ENCODE measurements around the gene C16orf90. TPM values are rescaled to one million over a fixed set of nuclear protein-coding genes. Genes with fewer than 3 reads are reported as not detected.

C16orf90 gene
- total RNA-seq, 4 donors from 2014 or later, result not detected

DNA sequence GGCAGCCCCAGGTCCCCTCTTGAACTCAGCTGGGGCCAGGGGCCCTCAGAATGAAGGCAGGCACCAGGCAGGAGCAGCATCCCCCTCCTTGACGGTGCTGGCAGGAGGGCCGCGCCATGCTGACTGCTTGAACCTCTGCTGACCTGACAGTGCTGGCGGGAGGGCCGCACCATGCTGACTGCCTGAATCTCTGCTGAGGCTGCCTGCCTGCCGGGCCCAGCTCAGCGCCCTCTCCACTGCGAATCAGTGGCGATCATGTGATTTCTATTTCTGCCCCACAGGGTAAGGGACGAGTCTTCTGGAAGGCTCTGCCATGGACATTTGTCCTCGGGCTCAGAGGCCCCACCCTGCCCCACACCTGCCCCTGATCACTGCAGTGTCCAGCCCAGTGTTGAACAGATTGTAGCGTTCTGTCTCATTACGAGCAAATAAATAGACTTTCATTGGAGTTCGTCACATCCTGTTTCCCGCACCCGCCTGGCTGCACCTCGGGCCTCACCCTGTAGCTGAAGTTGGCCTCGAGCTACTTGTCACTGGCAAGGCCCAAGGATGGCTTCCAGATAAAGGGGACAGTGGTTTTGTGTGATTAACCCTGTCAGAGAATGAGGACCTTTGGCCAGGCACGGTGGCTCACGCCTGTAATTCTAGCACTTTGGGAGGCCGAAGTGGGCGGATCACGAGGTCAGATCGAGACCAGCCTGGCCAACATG is 8.6 kb downstream of the C16orf90 start:
- TF ChIP-seq, protein P1, sequence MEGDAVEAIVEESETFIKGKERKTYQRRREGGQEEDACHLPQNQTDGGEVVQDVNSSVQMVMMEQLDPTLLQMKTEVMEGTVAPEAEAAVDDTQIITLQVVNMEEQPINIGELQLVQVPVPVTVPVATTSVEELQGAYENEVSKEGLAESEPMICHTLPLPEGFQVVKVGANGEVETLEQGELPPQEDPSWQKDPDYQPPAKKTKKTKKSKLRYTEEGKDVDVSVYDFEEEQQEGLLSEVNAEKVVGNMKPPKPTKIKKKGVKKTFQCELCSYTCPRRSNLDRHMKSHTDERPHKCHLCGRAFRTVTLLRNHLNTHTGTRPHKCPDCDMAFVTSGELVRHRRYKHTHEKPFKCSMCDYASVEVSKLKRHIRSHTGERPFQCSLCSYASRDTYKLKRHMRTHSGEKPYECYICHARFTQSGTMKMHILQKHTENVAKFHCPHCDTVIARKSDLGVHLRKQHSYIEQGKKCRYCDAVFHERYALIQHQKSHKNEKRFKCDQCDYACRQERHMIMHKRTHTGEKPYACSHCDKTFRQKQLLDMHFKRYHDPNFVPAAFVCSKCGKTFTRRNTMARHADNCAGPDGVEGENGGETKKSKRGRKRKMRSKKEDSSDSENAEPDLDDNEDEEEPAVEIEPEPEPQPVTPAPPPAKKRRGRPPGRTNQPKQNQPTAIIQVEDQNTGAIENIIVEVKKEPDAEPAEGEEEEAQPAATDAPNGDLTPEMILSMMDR (IDR thresholded peaks at IDR 0.05; ENCODE audit: low read depth), result no peak

DNA sequence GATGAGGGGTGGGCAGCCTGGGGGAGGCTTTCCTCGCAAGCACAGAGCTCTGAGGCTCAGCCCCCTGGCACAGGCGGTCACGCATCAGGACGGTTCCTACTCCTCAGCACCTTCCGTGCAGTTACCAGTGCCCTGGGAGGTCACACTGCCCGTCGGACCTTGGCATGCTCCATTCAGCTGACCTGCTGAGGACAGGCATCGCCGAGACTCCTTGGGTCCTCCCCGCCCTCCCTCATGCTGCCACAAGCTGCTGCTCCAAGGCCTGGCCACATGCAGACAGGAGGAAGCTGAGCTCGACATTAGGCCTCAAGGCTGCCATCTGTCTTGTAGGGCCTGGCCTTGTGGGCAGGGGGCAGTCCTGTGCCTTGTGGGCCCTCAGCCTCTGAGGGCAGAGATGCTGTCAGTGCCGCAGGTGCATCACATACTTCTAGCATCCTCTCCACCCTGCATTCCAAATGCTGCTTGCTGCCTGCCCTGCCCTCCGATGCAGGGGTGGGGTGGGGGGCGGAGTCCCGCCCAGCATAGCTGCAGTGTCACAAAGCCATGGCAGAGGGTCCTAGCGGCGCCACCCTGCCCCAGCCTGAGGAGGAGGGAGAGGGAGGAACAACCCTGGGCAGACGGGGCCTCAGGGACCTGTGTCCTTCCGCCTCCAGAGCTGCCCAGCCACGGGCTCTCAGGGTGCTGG is 9.3 kb downstream of the C16orf90 start:
- TF ChIP-seq, protein P1 (IDR thresholded peaks at IDR 0.05; ENCODE audit: low read depth), result no peak

DNA sequence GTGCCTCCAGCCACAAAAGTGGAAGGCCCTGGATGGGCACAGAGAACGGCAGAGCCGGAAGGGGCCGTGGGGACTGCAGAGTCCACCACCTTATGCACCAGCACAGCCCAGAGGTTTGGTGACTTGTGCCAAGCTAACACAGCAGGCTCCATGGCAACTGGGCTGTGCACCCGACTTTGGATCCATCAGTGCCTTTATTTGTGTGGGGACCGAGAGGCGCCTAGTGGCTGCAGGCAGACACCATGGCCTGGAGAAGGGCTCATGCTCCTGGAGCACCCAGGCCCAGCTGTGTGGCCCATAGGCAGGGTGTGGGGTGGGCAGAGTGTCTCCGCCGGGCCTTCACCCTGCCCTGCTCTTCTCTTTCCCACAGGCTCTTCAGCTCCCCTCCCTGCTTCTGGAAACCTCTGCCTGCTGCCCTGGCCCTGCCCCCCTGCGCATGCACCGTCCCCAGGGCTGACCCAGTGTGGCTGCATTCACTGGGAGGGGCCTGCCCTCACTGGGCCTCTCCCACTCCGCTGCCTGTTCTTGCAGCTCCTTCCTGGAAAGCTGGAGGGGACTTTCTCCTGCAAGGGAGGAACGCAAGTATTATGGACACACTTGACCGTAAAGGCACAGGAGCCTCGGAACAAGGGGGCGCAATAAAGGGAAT is 10.1 kb downstream of the C16orf90 start:
- TF ChIP-seq, protein P1 (IDR thresholded peaks at IDR 0.05; ENCODE audit: low read depth), result no peak

DNA sequence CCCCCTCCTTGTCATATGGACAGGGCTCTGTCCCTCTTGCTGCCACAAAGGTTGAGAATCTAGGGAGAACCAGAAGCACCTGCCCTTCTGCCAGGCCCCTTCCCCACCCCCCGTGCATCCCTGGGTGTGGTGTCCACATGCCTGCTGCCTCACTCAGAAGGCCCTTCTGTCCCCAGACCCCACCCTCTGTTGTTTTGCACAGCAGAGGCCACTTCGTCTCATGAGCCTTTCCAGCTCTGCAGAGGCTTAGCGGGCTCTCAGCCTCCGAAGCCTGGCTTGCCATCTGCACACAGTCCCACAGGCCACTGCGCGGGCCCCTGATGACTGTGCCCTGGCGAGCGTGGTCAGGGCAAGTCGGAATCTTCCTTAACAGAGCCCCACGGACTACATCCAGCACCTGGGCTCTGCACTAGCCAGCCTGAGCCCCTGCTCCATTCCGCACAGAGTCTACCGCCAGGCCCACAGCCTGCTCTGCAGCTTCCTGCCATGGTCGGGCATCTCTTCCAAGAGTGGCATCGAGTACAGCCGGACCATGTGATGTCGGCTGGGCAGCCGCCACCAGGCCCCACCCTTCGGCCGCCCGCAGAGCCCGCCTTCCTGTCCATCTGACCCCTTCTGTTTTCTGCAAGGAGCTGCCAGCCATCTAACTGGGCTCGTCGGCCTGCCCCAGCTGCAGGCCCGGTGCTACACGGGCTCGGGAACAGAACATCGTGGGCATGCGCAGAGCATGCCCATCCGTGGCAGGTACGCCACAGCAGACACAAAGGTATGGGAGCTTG is 10.8 kb downstream of the C16orf90 start:
- TF ChIP-seq, protein P1 (IDR thresholded peaks at IDR 0.05; ENCODE audit: low read depth), result no peak

DNA sequence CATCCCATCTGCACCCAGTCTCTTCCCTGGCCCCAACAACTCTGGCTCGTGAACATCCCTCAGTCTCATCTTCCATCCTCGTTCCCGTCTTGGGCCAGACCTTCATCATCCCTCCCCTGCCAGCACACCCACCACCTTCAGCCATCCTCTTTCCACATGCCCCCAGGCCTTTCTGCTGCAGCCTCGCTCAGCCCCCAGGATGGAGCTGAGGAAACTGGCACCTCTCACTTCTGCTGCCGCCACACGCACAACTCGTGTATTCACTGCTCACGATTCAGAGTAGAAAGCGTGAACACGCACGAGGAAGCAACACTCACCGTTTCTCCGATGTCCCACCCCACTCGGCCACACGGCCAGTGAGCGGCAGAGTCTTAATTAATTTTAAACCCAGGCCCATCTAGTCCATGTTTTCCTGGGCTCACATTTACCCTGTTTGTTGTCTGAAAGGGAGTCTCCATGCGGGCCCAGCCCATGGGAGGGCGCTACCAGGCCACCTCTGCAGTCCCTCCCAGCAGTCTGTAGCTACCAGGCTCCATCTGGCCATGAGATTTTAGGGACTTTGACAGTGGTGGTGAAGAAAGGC is 12.5 kb downstream of the C16orf90 start:
- TF ChIP-seq, protein P1 (IDR thresholded peaks at IDR 0.05; ENCODE audit: low read depth), result no peak

DNA sequence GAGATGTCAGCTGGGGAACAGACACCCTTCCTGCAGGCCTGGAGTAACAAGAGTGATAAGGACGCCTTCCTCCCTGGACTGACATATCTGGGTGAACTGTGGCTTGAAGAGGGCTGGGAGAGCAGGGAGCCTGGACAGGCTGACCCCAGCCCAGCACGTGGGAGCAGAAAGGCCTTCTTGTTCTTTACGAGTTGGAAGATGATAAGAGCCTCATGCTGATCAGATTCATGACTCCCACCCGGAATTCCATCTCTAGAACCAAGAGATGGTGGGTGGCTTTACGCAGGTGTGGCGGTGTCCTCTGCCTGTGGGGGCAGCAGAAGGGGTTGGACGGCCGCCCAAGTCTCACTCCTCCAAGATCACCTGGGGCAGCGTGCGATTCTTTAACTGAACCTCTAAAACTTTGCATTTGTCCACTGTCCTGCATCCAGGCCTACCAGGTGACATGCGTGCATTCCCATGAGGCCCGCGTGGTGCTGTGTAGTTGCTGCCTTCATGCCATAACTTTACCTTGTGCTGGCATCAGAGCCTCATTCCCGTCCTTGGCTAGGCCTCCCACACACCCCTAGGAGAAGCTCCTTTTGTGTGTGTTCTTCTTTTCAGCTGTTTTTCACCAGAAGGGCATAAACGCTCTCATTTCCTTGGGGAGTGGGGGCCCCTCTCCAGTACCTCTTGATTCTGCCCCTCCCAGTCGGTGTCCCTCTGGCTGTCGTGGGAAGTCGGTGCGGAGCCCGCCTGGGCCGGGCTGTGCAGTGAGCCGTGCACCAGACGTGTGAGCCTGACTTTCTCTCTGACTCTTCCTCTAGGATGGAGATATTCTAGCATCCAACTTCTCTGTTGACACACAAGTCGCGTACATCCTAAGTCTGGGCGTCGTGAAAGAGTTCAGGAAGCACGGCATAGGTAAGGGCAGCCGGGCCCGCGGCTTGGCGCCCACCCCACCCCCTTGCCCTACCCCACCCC is 13.3 kb downstream of the C16orf90 start:
- TF ChIP-seq, protein P1 (IDR thresholded peaks at IDR 0.05; ENCODE audit: low read depth), result no peak
